Tibial nerve (tissue), 4 donors: Measurements from ENCODE around the gene MED13L.

Experiments used
- EP300 ChIP-seq, 2 donors: sonication (generic); formaldehyde crosslinking; IDR thresholded peaks; one replicate each; pipeline ENCODE4 v1.6.1; 2017; ENCODE audit warnings: antibody characterized with exemption in 2 of 2, mild to moderate bottlenecking in 1 of 2
- POLR2A ChIP-seq, 2 donors: fragments of 450-650 bp; IDR thresholded peaks; one replicate each; pipeline ENCODE4 v1.6.1; 2017; ENCODE audit warnings: antibody characterized with exemption in 2 of 2, mild to moderate bottlenecking in 2 of 2, moderate library complexity in 2 of 2
- TF ChIP-seq, protein P1 (sequence below), 5 experiments: fragments of 200-600 bp in 3 of 5; fragments of 450-650 bp in 2 of 5; sonication (generic) in 3 of 5; IDR thresholded peaks; one replicate each; pipeline ENCODE4 v1.5.1; 2016 to 2019; ENCODE audit warnings: antibody characterized with exemption in 5 of 5, mild to moderate bottlenecking in 3 of 5, moderate library complexity in 2 of 5

GRCh38 chr12:116274551-116275375, 2.7 kb downstream of the MED13L start:
- TF ChIP-seq, protein P1, sequence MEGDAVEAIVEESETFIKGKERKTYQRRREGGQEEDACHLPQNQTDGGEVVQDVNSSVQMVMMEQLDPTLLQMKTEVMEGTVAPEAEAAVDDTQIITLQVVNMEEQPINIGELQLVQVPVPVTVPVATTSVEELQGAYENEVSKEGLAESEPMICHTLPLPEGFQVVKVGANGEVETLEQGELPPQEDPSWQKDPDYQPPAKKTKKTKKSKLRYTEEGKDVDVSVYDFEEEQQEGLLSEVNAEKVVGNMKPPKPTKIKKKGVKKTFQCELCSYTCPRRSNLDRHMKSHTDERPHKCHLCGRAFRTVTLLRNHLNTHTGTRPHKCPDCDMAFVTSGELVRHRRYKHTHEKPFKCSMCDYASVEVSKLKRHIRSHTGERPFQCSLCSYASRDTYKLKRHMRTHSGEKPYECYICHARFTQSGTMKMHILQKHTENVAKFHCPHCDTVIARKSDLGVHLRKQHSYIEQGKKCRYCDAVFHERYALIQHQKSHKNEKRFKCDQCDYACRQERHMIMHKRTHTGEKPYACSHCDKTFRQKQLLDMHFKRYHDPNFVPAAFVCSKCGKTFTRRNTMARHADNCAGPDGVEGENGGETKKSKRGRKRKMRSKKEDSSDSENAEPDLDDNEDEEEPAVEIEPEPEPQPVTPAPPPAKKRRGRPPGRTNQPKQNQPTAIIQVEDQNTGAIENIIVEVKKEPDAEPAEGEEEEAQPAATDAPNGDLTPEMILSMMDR (IDR thresholded peaks at IDR 0.05): no peak
- TF ChIP-seq POLR2A (IDR thresholded peaks at IDR 0.05): no peak
- no peak for TF ChIP-seq EP300 (IDR thresholded peaks at IDR 0.05)
